ENCODE results near the gene RFNG. TPM values are rescaled to one million over a fixed set of nuclear protein-coding genes. Genes with fewer than 3 reads are reported as not detected.
A peak's percentile ranks its signal among the peaks of the same experiment; 100 is the strongest.

Gene RFNG
- total and polyA plus RNA-seq, 10 of the 15 experiments (the other 5 are each of a cell fraction or from before 2014, with no cell fraction given) = 0.10 to 19.6 (median 6.2) TPM

DNA sequence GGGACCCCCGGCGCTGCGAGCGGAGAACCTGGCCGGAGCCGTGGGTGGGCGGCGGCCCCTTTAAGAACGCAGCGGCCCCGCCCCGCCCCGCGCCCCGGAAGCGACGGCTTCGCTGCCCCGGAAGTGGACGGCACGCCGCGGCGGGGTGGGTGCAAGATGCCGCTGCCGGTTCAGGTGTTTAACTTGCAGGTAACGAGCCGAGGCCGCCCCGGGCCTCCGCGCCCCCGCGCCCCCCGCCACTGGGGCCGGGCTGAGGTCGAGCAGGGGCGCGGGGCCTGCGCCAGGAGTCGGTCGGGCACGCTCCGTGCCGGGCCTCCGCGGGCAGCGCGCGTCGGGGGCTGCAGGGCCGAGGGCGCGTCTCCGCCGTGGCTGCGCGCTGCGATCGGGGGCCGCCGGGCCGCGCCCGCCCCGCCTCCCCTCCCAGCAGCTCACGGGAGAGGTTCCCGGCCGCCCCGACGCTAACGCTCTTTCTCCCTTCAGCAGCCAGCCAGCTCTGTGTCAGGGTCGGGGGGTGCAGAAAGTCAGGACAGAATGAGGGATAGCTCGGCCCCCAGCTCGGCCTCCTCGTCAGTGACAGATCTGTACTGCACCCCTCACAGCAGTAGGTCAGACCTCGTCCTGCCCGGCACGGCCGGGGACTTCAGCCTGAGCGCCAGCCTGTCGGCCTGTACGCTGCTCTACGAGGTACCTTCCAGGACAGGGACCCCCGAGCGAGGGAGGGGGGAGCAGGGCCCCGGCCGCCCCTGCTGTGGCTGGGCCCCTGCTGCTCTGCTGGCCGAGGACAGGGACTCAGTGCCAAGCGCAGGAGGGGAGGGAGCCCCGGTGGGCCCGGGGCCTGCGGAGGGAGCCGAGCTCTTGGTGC lies at the start of gene RFNG, which contains the start of gene GPS1 (continued):
- TF ChIP-seq, protein P1, sequence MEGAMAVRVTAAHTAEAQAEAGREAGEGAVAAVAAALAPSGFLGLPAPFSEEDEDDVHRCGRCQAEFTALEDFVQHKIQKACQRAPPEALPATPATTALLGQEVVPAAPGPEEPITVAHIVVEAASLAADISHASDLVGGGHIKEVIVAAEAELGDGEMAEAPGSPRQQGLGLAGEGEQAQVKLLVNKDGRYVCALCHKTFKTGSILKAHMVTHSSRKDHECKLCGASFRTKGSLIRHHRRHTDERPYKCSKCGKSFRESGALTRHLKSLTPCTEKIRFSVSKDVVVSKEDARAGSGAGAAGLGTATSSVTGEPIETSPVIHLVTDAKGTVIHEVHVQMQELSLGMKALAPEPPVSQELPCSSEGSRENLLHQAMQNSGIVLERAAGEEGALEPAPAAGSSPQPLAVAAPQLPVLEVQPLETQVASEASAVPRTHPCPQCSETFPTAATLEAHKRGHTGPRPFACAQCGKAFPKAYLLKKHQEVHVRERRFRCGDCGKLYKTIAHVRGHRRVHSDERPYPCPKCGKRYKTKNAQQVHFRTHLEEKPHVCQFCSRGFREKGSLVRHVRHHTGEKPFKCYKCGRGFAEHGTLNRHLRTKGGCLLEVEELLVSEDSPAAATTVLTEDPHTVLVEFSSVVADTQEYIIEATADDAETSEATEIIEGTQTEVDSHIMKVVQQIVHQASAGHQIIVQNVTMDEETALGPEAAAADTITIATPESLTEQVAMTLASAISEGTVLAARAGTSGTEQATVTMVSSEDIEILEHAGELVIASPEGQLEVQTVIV (IDR thresholded peaks at IDR 0.05; ENCODE audit: borderline replicate concordance, partially characterized antibody) = no peak
- TF ChIP-seq TBL1XR1 (IDR thresholded peaks at IDR 0.05; ENCODE audit: low read depth, low read length) (peak; percentile 58; the same call in 1 of the 2 replicates), POLR2A (IDR thresholded peaks at IDR 0.05; ENCODE audit: low read depth, low read length) (peak; percentile 74), LARP7 (IDR thresholded peaks at IDR 0.05) (peak; percentile 71), CREM (IDR thresholded peaks at IDR 0.05; ENCODE audit: low read depth) (peak; percentile 39; the same call in 1 of the 2 replicates), EGR1 (IDR thresholded peaks at IDR 0.05; ENCODE audit: borderline replicate concordance in 1 of 2, low read depth in 2 of 2, low read length in 2 of 2) (peak; percentile 51 to 53), IKZF2 (IDR thresholded peaks at IDR 0.05) (no peak), GATAD2B (conservative IDR thresholded peaks at IDR 0.05; ENCODE audit: low read depth) (peak; percentile 46), KLF5 (IDR thresholded peaks at IDR 0.05; ENCODE audit: partially characterized antibody) (no peak), SIX5 (IDR thresholded peaks at IDR 0.05; ENCODE audit: low read depth, low read length, severe bottlenecking) (peak; percentile 54), FOXK2 (IDR thresholded peaks at IDR 0.05) (no peak), CEBPB (IDR thresholded peaks at IDR 0.05; ENCODE audit: borderline replicate concordance in 1 of 2, low read depth in 2 of 2, low read length in 2 of 2) (no peak), CHD4 (IDR thresholded peaks at IDR 0.05) (no peak), SREBF2 (IDR thresholded peaks at IDR 0.05; ENCODE audit: low read length) (0 out of 2 replicates have a peak, but pooled peaks have one; percentile 27), NFXL1 (IDR thresholded peaks at IDR 0.05; ENCODE audit: borderline replicate concordance) (no peak), MXI1 (IDR thresholded peaks at IDR 0.05; ENCODE audit: low read depth, low read length) (peak; percentile 68), NFYB (IDR thresholded peaks at IDR 0.05; ENCODE audit: insufficient read depth, low read depth, low read length) (no peak), BCL11A (IDR thresholded peaks at IDR 0.05; ENCODE audit: low read depth, low read length) (no peak), POLR2AphosphoS5 (IDR thresholded peaks at IDR 0.05; ENCODE audit: low read length) (no peak; the same call in 1 of the 2 replicates)
- TF ChIP-seq, protein P2, sequence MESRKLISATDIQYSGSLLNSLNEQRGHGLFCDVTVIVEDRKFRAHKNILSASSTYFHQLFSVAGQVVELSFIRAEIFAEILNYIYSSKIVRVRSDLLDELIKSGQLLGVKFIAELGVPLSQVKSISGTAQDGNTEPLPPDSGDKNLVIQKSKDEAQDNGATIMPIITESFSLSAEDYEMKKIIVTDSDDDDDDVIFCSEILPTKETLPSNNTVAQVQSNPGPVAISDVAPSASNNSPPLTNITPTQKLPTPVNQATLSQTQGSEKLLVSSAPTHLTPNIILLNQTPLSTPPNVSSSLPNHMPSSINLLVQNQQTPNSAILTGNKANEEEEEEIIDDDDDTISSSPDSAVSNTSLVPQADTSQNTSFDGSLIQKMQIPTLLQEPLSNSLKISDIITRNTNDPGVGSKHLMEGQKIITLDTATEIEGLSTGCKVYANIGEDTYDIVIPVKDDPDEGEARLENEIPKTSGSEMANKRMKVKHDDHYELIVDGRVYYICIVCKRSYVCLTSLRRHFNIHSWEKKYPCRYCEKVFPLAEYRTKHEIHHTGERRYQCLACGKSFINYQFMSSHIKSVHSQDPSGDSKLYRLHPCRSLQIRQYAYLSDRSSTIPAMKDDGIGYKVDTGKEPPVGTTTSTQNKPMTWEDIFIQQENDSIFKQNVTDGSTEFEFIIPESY (IDR thresholded peaks at IDR 0.05) = no peak
- TF ChIP-seq, protein P3, sequence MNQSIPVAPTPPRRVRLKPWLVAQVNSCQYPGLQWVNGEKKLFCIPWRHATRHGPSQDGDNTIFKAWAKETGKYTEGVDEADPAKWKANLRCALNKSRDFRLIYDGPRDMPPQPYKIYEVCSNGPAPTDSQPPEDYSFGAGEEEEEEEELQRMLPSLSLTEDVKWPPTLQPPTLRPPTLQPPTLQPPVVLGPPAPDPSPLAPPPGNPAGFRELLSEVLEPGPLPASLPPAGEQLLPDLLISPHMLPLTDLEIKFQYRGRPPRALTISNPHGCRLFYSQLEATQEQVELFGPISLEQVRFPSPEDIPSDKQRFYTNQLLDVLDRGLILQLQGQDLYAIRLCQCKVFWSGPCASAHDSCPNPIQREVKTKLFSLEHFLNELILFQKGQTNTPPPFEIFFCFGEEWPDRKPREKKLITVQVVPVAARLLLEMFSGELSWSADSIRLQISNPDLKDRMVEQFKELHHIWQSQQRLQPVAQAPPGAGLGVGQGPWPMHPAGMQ (IDR thresholded peaks at IDR 0.05; ENCODE audit: borderline replicate concordance) = no peak
- TF ChIP-seq, protein P4, sequence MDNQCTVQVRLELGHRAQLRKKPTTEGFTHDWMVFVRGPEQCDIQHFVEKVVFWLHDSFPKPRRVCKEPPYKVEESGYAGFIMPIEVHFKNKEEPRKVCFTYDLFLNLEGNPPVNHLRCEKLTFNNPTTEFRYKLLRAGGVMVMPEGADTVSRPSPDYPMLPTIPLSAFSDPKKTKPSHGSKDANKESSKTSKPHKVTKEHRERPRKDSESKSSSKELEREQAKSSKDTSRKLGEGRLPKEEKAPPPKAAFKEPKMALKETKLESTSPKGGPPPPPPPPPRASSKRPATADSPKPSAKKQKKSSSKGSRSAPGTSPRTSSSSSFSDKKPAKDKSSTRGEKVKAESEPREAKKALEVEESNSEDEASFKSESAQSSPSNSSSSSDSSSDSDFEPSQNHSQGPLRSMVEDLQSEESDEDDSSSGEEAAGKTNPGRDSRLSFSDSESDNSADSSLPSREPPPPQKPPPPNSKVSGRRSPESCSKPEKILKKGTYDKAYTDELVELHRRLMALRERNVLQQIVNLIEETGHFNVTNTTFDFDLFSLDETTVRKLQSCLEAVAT (IDR thresholded peaks at IDR 0.05) = no peak
- TF ChIP-seq, protein P5, sequence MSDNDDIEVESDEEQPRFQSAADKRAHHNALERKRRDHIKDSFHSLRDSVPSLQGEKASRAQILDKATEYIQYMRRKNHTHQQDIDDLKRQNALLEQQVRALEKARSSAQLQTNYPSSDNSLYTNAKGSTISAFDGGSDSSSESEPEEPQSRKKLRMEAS (IDR thresholded peaks at IDR 0.05; ENCODE audit: low read depth, low read length) = 0 out of 2 replicates have a peak, but pooled peaks have one; percentile 43
